M059J (cell line): ENCODE measurements around the gene TRIM33. TPM values are rescaled to one million over a fixed set of nuclear protein-coding genes. Genes with fewer than 3 reads are reported as not detected.

ENCODE experiments used
- DNase-seq: peaks from one replicate; pipeline ENCODE4 v3.0.0-alpha.2; 2012; ENCODE audit warnings: low read depth
- total RNA-seq: library from RNA; depleted of rRNA; stranded (reverse); fragments of >200 nt; shearing (Covaris generic); gene quantifications from 2 replicates; pipeline ENCODE4 v1.2.3, GENCODE V29; 2014; rRNA removed

TRIM33 gene
- total RNA-seq, 1 experiment from 2014 or later, result 25.0 TPM

DNA sequence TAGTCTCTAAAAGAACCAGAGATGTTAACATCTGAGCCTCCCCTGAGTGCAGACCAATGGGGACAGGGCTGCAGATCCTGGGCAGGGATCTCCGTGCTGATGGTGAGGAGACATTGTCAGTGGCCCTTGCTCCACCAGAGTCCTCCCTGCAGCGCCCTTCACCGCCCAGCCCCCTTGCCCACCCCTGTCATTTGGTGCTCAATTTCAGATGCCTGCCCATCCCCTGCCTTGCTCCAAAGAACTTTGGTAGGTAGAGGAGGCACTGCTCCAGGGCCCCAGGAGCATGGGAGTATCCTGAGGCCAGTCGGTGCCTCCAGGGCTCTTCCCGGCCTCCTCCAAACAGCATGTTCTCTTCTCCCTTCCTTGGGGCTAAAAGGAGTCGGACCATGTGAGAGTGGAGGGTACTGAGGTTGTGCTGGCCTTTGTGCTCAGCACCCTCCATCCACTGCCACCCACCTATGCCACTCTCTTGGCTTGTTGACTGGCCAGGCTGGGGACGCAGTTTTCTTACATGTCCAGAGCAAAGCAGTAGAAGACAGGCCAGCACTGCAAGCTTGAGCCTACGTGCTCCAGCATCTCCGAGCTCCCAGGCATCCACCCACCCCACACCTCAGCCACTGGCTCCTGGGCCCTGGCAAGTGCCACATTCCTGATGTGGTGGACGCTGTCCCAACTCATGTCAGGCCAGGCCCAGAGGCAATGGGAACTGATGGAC lies 160.1 kb downstream of the TRIM33 start:
- no peak for DNase-seq

DNA sequence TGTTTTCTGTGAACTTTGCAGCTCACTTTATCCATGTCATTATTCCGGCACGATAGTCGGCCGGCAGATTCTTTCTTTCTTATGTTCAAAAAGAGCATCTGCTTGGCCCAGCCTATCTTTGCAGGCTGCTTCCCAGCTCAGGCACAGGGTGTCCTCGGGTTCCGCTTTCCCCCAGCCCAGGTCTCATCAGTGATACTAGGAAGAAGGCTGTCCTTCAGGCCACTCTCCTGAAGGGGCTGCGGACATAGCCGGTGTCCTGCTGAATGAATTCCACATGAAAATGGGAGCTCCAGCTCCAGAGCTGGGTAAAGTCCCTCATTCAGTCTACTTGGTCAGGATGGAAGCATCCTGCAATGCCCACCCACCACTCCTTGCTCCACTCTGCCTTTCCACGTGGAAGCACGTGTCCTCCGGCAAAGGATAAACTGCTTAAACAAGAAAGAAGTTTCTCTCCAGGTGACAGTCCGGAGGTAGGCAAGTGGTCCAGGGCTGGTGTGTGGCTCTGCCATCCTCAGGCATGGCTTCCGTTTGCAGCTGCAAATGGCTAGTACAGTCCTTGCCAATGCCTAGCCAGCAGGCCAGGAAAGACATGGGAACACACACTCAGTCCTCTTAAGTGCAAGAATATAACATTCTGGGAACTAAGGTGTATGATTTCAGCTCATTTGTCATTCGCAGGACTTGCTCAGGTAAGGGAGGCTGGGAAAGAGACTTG lies 161.0 kb downstream of the TRIM33 start:
- DNase-seq, result no peak

DNA sequence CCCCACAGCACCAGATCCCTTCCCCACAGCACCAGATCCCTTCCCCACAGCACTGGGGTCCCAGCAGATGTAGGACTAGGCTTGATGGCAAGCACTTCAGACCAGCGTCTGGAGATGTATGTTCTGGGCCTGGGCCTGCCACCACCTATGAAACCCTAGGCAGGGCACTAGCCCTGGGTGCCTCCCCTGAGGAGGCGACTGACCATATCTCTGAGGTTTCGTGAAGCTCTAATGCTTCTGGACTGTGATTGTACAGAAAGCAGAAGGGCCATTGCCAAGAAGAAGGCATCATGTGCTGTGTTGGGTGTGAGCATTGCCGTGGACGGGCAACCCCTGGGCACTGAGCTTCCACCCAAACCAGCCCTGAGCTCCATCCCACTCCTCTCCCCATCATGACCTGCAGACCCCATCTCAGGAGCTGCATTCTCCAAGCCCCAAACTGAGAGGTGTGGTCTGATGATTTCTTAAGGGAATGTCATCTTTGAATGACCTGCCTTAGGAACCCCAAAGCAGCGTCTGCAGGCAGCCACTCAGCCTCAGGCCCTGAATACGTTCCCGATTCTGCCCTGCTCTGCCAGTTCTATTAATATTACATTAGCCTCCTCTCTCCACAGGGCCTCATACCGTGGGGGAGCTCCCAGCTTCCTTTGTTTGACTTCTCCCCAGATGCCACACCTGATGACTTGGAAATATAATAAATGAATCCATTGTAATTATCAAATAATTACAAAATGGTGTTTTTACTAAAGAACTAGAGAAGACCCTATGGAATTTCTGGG lies 163.4 kb downstream of the TRIM33 start:
- DNase-seq, result no peak

DNA sequence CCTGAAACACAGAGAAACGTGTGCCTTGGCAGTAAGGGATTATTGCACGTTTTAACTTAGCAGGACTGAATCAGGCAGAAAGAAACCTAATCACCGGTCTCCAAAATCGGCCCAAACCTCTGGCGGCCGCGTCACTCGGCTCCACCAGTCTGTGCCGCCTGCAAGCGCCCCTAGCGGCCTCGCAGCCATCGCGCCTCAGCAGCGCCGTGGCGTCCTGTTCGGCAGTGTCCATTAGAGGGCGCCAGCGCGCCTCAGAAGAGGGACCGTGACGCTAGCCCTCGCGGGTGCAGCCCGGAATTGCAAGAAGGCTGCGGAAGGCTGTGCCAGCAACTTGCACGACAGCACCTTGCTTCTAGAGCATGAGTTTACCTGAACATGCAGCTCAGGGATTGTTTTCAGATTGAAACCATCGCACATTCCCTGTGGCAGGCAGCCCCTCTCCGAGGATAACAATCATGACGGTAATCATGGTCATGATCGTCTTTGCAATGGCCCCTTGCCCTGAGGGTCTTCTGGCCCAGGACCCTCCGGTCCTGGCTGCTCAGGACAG lies 164.4 kb downstream of the TRIM33 start:
- peak; percentile 86 for DNase-seq

DNA sequence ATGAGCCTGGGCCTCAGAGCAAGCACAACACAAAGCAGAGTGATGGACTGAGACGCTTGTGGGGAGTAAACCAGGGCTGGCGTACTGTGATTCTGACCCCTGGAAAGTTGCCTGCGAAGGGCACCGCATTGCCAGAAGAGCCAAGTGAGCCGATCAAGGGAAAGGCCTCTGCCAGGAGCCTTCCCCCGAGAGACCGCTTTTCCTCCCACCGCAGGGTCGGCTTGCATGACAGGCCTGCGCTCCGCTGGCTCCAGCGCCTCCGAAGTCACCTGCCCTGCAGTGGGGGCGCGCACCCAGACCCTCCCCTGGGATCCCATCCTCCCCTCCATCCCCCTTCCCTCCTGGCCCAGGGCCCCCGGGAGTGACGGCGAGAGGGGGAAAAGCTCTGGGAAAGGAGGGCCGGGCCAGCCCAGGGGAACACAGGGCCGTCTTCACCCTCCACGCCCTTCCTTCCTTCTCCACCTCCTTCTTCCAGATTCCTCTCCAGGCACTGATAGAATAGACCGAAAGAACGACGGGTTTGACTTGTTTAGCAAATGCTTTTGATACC lies 165.0 kb downstream of the TRIM33 start:
- DNase-seq, result no peak

DNA sequence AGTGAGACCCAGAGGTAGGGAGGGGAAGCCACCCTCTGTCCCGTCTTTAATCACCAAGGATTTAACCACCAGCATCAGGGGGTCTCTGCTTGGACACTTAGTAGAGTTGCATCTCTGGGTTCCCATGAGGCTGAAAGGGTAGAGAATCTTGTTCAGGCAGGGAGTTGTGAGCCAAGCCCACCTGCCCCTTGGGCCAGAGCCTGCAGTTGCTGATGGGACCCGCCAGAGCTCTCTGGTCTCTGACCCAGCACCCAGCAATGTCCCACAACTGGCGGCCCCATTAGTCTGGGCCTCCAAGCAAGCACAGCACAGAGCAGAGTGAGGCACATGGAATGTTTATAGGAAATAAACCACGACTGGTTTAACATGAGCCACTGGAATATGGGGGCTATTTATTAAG lies 166.3 kb downstream of the TRIM33 start:
- no peak for DNase-seq

Other genes with a start within 250 kb of the TRIM33 start
- 95.7 and 99.6 TPM in 2 replicates for gene BCAS2, start 70.4 kb upstream of the TRIM33 start, total RNA-seq
- gene DENND2C, start 158.8 kb upstream of the TRIM33 start, total RNA-seq, result 0.39 and 0.84 TPM in 2 replicates
- gene AMPD1, start 184.3 kb upstream of the TRIM33 start, total RNA-seq, result not detected in 2 replicates
- 81.8 and 99.7 TPM in 2 replicates for gene NRAS, start 205.6 kb upstream of the TRIM33 start, total RNA-seq
- 322 and 732 TPM in 2 replicates for gene CSDE1, start 246.8 kb upstream of the TRIM33 start, total RNA-seq